SKM-1 (cell line): Measurements from ENCODE around the gene IFNLR1.

ENCODE experiments used
- DNase-seq: peaks from one replicate; lab custom pipeline; 2025; ENCODE audit not compliant: unreplicated experiment; lab: John Stamatoyannopoulos, UW

Gene IFNLR1

GRCh38 chr1:24125456-24125855 lies 61.6 kb downstream of the IFNLR1 start:
- no peak for DNase-seq

- DNase-seq = no peak
Observed at GRCh38 chr1:24124980-24125379, 62.1 kb downstream of the IFNLR1 start.

GRCh38 chr1:24123611-24124010 lies 63.5 kb downstream of the IFNLR1 start:
- DNase-seq = no peak

- DNase-seq = no peak
Observed at GRCh38 chr1:24122776-24123175, 64.3 kb downstream of the IFNLR1 start.

GRCh38 chr1:24121406-24121805 lies 65.7 kb downstream of the IFNLR1 start:
- no peak for DNase-seq

- DNase-seq = no peak
Observed at GRCh38 chr1:24120965-24121364, 66.1 kb downstream of the IFNLR1 start.

- DNase-seq = no peak
Observed at GRCh38 chr1:24119859-24120756, 67.0 kb downstream of the IFNLR1 start.

GRCh38 chr1:24119489-24119858 lies 67.6 kb downstream of the IFNLR1 start:
- DNase-seq = no peak

- no peak for DNase-seq
Observed at GRCh38 chr1:24118410-24119242, 68.5 kb downstream of the IFNLR1 start.

- no peak for DNase-seq
Observed at GRCh38 chr1:24117722-24118409, 69.2 kb downstream of the IFNLR1 start.

- no peak for DNase-seq
Observed at GRCh38 chr1:24117132-24117531, 70.0 kb downstream of the IFNLR1 start.

- DNase-seq = no peak
Observed at GRCh38 chr1:24114753-24115152, 72.3 kb downstream of the IFNLR1 start.

- DNase-seq = no peak
Observed at GRCh38 chr1:24113641-24114033, 73.5 kb downstream of the IFNLR1 start.

- peak; percentile 4 for DNase-seq
Observed at GRCh38 chr1:24111996-24112779, 74.9 kb downstream of the IFNLR1 start, which contains the start of gene MYOM3. Gene MYOM3, minus strand, starts transcription at chr1:24112135. Its CDS starts 3,499 bp downstream, at chr1:24108636.

- DNase-seq = no peak
Observed at GRCh38 chr1:24111262-24111995, 75.7 kb downstream of the IFNLR1 start.

- no peak for DNase-seq
Observed at GRCh38 chr1:24110642-24111261, 76.3 kb downstream of the IFNLR1 start.

- no peak for DNase-seq
Observed at GRCh38 chr1:24109686-24110475, 77.2 kb downstream of the IFNLR1 start.

- DNase-seq = no peak
Observed at GRCh38 chr1:24109166-24109483, 78.0 kb downstream of the IFNLR1 start.
